ENCODE data around the gene WFDC1. TPM values are rescaled to one million over a fixed set of nuclear protein-coding genes. Genes with fewer than 3 reads are reported as not detected.

Gene WFDC1
- total RNA-seq, 2 donors from 2014 or later: not detected

DNA sequence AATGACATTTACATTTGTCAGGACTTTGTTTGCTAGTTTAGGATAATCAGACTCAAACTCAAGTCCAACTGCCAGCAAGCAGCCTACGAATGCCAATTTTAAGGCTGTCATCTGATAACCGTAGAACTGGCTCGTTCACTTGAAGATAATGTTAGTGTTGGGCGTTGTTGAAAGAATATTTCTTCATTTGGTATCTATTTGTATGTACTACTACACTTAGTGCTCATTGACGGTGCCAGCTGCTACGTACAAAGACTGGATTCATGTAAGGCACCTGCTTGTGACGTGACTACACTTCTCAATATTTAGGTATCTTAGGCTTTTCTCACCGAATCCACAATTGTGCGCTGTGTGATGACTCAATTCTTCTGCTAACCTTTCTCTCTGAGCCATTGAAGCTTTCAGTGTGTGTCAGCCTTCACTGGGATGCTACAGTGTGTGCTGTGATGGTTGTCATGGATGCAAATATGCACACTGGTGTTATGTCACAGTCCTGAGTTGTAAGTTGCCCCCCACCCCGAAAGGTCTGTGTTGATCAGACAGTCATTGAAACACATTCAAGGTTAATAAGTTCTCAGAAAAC is 79.3 kb downstream of the WFDC1 start:
- no peak overlapping the region for H3K27ac Mint-ChIP-seq
- DNase-seq (no peak), ATAC-seq (no peak)
- H3K36me3 Mint-ChIP-seq (ENCODE audit: low read depth): peaks cover 3% of the 10 kb centered on the region
- H3K4me1 Mint-ChIP-seq: peaks cover 6% of the 10 kb centered on the region
- H3K27me3 Mint-ChIP-seq: peaks cover 78% of the 10 kb centered on the region
- no peak overlapping the region for H3K4me3 Mint-ChIP-seq
- no peaks in the 10 kb centered on the region for H3K9me3 ChIP-seq (ENCODE audit: control insufficient read depth, low read length, poor library complexity, severe bottlenecking)

DNA sequence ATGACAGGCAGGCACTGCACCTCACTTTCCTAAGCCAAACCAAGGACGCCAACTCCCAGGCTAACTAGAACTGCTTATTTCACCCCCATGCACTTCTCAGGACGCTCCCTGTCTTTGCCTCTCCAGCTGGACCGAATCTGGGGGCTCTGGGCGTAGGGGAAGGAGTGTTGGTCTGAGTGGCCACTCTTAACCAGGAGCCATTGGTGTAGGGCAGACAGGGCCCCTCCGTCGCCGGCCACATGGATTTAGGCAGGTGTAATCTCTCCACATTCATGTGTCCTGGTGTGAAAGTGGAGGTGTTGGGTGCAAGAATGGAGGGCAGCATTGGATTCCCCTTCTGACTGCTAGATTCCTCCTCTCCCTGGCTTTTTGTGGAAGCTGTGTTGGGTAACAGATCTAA is 83.4 kb downstream of the WFDC1 start:
- Mint-ChIP-seq H3K27ac (no peak overlapping the region), H3K36me3 (ENCODE audit: low read depth) (no peaks in the 10 kb centered on the region), H3K4me1 (peaks cover 4% of the 10 kb centered on the region), H3K4me3 (no peak overlapping the region), H3K27me3 (peaks cover 68% of the 10 kb centered on the region)
- DNase-seq (no peak), ATAC-seq (no peak)
- no peaks in the 10 kb centered on the region for H3K9me3 ChIP-seq (ENCODE audit: control insufficient read depth, low read length, poor library complexity, severe bottlenecking)

DNA sequence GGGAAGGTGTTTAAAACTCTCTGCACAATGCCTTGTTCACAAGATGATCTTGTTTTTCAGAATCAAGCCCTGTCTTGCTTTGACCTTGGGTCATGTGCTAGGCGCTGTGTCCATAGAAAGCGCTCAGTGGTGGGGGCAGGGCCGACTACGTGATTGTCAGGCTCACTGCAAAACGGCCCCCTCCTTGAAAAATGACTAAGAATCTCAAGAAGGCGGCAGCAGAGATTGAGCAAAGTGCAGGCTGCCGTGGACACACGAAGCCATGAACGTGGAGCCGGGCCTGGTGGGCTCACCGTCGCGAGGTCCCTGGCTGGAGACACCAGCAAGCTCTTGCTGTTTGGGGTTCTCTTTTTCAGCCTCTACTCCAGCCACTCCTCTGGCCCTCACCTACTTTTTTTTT is 83.9 kb downstream of the WFDC1 start:
- no peaks in the 10 kb centered on the region for H3K9me3 ChIP-seq (ENCODE audit: control insufficient read depth, low read length, poor library complexity, severe bottlenecking)
- Mint-ChIP-seq H3K4me1 (peaks cover 4% of the 10 kb centered on the region), H3K27me3 (peaks cover 65% of the 10 kb centered on the region), H3K36me3 (ENCODE audit: low read depth) (no peaks in the 10 kb centered on the region), H3K27ac (no peak overlapping the region), H3K4me3 (no peak overlapping the region)
- ATAC-seq (no peak), DNase-seq (no peak)

DNA sequence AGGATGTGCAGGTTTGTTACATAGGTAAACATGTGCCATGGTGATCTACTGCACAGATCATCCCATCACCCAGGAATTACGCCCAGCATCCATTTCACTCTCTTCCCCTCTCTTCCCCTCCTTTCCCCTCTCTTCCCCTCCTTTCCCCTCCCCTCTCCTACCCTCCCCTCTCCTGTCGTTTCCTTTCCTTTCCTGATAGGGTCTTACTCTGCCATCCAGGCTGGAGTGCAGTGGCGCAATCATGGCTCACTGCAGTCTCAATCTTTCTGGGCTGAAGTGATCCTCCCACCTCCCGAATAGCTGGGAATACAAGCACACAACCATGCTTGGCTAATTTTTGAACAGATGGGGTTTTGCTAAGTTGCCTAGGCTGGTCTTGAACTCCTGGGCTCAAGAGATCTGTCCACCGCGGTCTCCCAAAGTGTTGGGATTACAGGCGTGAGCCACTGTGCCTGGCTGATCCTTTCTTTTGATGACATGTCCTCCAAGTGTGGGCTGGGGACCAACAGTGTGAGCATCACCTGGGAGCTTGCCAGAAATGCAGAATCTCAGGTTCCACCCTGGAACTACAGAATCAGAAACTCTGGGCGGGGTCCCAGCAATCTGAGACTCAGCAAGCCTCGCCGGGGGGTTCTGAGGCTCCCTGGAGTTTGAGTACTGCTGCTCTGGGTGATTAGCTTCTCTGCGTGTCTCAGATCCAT is 84.5 kb downstream of the WFDC1 start:
- H3K27ac Mint-ChIP-seq: no peak overlapping the region
- peaks cover 59% of the 10 kb centered on the region for H3K27me3 Mint-ChIP-seq
- DNase-seq (no peak), ATAC-seq (no peak)
- no peaks in the 10 kb centered on the region for H3K36me3 Mint-ChIP-seq (ENCODE audit: low read depth)
- H3K9me3 ChIP-seq (ENCODE audit: control insufficient read depth, low read length, poor library complexity, severe bottlenecking): no peaks in the 10 kb centered on the region
- peaks cover 4% of the 10 kb centered on the region for H3K4me1 Mint-ChIP-seq
- no peak overlapping the region for H3K4me3 Mint-ChIP-seq

Other genes starting within 250 kb of the WFDC1 start
- 100 to 1,000 TPM in 1 of 2 donors, 10 to 100 TPM in 1; 94.4 to 114 TPM for gene MBTPS1, start 177.9 kb upstream of the WFDC1 start, total RNA-seq
- gene HSDL1, start 149.7 kb upstream of the WFDC1 start, total RNA-seq: 10 to 100 TPM; 11.9 to 12.6 TPM
- not detected for gene DNAAF1, start 149.6 kb upstream of the WFDC1 start, total RNA-seq
- 10 to 100 TPM; 61.8 to 84.5 TPM for gene TAF1C, start 107.8 kb upstream of the WFDC1 start, total RNA-seq
- not detected for gene ADAD2, start 103.7 kb upstream of the WFDC1 start, total RNA-seq
- not detected for gene KCNG4, start 54.9 kb upstream of the WFDC1 start, total RNA-seq
- not detected for gene ATP2C2, start 73.7 kb downstream of the WFDC1 start, total RNA-seq
- 1 to 10 TPM; 5.7 to 8.9 TPM for gene MEAK7, start 209.8 kb downstream of the WFDC1 start, total RNA-seq